HG03354 (cell line): Measurements from ENCODE around the gene DPYD.
A peak's percentile ranks its signal among the peaks of the same experiment; 100 is the strongest.
"Not testable (repeated sequence)": the region's sequence is repeated elsewhere in the genome, so short reads cannot be mapped to it uniquely, and the experiment has no call there.

Experiments
- ATAC-seq: cut with Tn5 transposase; IDR thresholded peaks from one replicate; pipeline ENCODE4 v1.9.1; 2021; ENCODE audit warnings: mild to moderate bottlenecking; ENCODE audit not compliant: unreplicated experiment, poor library complexity, severe bottlenecking

DPYD gene

DNA sequence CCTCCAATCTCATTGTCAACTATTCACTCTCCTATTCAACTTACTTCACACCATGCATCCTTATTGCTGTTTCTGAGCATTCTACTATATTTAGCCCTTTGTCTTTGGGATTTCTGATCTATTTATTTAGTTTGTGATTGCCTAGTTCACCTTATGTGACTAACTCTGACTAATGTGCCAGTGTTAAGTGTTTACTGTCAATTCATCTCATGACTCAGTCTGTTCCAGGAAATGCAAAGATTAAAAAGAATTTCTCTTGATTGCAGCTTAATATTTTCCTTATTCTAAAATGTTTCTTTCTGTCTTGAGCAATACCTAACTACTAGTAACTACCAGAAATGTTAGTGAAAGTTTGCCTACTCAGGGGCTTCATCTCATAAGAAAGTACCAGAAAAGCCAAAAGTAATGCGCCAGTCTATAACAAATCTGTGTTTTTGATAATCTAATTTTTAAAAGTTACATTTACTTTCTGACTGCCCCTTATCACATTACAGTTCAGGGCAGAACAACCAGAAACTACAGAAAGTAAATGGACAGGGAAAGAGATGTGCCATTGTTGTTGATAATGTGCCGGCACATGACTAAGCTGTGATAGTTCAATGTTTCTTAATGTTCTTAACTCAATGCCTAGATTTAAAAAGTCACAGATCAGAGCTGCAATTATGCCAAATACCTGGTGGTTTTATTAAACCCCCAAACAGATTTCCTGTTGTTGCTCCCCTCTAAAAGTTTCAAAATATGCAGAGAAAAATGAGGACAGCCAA, 642.8 kb downstream of the DPYD start:
- no peak for ATAC-seq

DNA sequence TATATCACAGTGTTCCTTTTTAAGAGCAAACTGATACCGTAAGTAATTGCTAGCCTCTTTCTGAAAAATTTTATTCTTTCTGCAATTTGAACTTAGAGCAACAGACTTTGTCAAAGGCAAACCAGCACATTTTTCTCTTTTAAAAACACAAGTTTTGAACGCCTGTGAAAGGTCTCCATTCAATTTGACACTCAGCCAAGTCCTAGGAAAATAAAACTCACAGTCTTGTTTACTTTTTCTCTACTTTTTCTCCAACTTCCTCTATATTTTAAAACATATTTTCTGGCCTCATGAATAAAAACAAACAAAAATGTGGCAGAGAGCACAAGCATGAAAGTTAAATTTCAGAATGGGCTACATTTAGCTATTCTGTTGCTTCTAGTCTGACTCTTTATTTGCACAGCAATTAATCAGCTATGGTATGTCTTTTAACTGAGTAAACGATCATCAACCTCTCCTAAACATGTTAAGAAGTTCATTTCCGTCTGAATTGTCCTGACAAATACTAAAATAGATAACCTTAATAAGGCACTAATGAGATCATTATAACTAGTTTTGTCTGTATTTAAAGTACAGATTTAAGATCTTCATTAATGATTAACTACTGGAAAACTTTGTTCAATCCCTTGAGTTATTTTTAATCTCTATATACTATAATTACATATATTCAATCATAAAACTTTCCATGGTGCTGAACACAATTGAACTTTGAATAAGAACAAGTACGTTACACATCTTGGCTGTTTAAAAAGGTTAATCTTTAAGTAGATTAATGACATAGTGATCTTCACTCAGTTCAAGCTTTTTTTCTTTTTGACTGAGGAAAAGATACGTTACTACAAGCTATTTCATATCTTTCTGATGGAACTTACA, 648.7 kb downstream of the DPYD start:
- ATAC-seq = no peak

DNA sequence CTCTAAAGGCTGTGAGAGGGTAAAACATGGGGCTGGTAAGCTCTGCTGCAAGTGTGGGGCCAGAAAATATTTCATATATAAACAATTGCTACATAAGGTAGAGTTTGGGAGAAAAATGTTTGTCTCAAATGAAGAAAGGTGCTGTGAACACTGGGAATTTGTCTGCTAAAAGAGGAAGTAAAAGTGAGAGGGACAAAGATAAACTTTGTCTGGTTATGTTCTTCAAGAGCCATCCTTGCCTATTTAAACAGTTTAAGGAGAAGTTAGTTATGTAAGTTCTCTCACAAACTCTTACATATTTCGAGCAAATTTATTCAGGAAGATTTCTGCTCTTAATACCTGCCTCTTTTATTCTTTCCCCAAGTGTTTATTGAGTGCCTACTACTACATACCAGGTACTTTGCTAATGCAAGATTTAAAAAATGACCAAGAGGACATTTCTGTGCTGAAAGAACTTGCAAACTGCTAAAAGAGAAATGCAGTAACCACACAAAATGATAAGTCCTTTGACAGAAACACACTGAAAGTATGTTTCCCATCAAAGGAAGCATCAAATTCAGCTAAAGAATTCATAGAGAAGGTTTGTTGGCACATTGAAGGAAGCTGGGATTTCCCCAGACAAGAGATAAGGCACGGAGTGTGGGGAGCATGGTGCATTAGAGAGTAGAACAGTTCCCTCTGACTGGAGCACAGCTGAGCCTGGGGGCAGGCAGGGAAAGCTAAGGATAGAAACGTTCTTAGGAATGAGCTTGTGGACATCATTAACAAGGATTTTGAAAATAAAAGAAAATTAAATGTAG, 650.1 kb downstream of the DPYD start:
- ATAC-seq = no peak

DNA sequence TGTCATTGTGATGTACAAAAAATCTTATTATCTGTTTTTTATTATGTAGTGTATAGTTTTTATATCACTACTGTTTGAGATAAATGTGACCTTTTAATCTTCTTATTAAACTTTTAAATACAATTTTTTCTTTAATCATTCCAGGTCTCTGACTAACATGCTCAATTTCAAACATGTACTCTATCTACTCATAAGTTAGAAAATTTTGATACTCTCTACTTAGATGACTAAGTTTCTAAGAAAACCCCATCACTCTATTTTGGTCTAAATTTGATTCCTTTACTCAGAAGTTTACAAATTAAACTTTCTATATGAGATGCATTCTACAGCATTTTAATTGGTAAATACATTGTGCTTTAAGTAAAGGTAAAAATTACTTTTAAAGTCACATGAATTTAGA, 655.2 kb downstream of the DPYD start:
- no peak for ATAC-seq

DNA sequence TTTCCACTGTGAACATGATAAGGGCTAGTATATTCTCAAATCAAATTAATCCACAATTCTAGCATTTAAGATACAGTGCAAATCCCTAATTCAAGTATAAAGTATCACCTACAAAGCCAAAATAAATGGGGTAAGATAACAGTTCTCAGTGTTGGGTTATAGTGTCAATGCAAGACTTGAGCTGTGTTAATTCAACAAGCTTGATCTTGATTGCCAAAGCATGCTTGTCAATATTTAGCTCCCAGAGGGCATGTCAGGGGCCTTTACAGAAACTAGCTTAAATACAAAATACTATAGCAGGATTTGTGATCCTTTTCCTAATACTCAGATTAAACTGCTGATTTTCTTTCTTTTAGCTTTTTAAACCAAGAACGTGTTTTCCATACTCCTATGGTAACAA, 658.0 kb downstream of the DPYD start:
- ATAC-seq = no peak

DNA sequence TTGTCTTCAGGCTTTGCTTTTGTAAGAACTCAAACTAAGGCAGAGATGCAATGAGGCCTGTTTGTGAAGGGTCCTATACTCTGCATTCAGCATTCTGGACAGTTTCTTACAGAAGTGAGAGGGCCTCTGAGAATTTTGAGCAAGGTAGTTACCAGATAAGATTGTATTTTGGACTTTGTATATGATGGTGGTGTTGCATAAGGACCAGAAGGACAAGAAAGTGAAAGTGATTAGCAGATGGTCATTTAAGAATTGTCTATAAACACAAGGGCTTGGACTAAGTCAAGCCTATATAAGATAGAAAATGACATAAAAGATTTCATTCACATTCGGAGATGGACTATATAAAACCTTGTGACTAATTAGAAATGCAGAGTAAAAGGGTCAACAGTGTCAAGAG, 662.2 kb downstream of the DPYD start:
- ATAC-seq = no peak

DNA sequence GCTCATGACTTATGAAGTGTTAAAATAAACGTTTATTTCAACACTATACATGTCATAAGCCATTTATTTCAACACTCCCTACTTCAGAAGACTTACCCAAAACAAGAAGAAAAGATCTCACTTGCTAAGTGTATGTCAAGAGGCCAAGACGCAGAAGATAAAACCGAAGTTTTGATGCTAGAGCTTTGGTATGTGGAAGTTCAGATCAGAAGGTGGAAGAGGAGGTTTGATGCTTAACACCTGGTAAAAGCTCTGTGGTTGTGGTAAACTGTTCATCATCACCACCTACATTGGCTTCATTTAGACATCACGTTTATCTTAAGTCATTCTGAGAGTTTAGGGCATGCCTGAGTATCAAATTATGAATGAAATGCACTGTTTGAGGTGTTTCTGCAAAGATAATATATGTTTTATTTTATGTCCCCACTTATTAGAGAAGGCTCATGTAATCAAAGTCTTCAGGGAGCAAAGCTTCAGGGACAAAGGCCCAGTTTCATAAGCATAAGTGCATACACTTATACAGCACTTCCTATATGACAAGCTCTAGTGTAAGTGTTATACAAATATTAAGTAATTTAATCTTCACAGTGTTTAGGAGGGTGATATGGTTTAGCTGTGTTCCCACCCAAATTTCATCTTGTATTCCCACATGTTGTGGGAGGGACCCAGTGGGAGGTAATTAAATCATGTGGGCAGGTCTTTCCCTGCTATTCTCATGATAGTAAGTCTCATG, 665.9 kb downstream of the DPYD start:
- ATAC-seq = no peak

DNA sequence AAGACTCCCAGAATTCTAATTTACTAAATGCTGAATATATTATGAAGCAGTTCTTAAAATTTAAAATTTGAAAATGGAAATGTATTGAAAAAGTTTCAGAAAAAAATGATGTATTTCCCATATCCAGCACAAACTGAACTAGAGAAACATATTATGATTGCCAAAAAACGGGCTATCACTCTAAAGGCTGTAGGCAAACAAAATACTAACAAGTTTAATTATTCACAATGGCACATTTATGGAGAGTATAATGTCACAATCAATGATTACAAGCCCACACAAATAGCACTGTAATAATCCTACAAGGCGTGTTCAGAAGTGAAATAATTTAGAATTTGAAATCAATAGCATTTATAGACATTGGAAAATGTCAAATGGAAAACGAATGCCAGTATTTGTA, 667.9 kb downstream of the DPYD start:
- no peak for ATAC-seq

DNA sequence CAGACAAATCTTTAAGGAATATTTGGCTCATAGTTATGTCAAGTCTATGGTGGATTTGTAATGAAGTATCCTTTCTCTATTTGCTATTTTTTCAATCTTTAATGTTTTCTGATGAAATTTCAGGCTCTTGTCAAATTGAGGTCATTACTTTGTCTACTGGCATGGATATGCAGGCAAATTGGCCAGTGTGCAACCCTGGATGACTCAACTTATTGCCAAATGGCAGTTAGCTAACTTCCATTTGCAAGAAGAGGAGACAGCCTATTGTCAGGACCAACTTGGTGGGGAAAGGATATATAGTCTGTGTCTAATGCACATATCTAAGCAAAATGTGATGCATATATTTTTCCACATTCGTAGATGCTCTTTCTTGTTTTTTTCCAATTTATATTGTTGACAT, 668.8 kb downstream of the DPYD start:
- no peak for ATAC-seq

DNA sequence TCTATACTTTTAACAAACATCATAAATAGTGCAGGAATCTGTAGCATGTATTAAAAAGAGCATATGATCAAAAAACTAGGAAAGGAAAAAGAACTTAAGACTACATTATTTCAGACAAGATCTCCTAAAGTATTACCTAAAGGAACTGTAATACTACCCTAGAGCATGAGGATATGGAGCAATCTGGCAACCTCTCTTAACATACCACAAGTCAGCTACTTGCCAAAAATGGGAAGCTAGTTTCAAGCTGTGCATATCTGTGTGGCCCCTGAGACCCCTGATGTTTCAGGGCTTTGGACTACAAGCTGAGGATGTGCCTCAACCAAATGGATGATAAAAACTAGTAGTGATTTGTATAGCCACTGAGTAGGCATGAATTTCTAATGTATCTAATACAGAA, 673.6 kb downstream of the DPYD start:
- ATAC-seq = no peak

DNA sequence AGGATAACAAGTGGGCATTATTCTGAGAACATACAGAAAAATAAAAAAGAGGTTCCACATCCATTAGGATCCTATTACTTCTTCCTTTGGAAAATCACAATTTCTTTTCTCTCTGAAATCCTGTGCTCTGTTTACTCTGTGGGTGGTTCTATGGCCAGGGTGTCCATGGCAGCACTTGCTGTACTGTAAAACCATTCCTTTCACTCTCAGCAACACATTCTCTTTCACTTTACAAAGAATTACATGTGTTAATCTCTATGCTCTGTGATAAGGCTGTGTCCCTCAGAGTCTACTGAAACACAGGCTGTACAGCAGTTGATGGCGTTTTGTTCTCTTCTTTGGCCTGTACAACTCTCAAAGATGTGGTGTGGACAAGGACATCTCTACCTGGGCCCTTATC, 675.2 kb downstream of the DPYD start:
- no peak for ATAC-seq

DNA sequence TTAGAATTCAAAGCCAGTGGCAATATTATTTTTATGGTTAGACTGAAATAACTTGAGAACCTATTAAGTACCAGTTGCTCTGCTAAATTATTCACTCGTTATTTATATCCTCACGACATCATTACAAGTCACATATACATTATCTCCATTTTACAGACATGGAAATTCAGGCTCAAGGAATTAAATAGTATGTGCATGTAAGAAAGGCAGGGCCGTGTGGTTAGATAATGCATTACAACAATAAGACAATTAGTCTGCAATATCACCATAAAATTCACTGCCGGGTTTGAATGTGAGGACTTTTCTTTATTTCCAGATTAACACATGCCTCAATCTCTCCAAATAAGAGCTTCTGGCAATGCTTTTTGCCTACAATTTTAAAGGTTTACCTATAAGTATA, 675.8 kb downstream of the DPYD start:
- ATAC-seq = no peak

DNA sequence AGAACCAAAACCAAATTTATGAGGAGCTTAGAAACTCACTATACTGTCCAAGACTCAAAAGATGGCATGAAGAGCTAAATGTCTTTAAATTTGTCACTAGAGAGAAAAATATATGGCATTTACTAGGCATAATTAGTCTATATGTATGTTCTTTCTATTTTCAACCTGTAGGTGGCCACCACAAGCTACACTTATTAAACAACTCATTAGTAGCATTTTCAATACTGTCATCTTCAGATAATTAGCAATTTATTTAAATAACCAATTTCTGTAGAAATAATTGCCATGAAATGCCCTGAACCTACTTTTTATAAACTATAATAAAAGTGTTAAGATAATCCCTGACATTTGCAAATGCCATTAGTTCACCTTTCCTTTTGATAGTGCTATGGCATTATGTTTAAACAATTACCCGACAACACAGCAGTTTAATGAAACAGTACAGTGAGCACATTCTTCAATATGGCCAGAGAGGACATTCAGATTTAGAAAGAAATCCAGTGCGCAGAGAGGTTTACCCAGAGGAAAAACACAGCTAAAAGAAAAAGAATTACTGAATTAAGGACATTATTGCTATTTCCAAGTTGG, 676.8 kb downstream of the DPYD start:
- peak; percentile 81 for ATAC-seq

DNA sequence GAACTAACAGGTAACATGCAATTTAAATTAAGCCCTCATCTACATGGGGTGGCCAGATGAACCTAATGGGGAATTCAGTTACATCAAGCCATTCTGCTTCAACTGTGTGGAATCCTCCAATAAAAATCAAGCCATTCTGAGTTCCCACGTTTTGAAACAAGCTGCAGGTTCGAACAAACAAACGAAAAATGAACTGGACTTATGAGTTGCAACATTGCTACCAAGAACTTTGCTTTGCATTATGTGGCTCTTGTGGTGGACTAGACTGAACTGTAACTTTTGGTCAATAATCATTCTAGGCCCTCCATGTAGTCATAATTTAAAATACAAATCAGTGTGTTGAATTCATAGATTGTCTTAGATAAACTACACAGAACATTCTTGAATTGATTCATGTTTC, 682.0 kb downstream of the DPYD start:
- ATAC-seq = no peak

DNA sequence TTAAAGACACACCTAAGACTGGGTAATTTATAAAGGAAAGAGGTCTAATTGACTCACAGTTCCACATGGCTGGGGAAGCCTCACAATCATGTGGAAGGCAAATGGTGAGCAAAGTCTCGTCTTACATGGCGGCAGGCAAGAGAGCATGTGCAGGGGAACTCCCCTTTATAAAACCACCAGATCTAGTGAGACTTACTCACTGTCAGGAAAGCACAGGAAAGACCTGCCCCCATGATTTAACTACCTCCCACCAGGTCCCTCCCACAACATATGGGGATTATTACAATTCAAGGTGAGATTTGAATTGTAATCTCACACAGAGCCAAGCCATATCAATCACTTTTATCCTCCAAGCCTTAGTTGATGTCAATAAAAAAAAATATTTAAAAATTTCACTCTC, 689.5 kb downstream of the DPYD start:
- not testable (repeated sequence) for ATAC-seq

DNA sequence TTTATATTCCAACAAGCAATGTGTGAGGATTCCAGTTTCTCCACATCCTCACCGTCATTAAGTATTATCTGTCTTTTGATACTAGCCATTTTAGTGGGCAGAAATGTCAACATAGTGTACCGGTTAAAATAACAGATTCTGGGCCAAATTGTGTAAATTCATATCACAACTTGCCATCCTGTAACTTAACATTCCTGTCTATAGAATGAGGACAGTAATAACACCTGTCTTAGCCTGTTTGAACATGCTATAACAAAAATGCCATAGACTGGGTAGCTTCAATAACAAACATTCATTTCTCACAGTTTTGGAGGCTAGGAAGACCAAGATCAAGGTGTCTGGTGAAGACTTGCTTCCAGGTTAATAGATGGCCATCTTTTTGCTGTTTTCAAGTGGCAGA, 708.2 kb downstream of the DPYD start:
- ATAC-seq = no peak

DNA sequence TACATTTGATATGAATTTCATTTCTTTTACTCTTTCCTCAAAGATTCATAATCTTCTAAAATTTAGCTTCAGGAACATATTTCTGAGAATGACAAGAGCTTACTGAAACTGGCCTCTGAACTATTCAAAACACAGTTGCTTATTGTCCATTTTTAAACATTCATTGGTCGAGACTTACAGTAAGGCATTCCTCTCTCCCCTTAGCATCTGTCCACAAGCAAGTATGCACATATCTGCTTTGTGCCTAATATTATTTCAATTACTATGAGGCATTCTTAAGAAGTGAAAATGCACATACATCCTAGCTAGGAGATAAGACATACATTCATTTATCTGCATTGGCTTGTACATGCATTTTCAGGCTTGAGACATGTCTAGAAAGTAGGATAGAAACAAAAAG, 710.5 kb downstream of the DPYD start:
- ATAC-seq = no peak

DNA sequence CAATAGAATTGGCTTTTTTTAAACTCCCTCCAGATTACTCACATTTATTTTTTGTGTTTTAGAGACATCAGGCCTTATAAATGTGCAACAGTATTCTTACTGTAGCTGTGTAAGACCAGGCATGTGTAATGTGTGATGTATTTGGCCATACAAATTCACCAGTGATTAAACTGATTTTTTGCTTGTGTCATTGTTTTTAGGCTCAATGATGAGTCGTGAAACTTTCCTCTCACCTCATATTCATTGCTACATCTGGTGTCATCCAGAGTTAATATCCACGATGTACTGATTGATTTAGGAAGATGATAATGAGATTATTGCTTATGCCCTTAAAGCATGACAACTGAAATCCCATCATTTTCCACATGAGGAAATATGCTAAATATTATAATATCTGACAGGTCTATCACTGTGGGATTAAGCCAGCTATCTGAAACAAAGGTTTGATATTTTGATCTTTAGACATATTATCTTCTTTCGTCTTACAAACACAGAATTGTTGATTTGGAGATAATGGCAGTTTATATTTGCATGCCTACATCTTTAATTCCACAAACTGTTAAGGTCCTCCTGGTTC, 711.4 kb downstream of the DPYD start:
- no peak for ATAC-seq

DNA sequence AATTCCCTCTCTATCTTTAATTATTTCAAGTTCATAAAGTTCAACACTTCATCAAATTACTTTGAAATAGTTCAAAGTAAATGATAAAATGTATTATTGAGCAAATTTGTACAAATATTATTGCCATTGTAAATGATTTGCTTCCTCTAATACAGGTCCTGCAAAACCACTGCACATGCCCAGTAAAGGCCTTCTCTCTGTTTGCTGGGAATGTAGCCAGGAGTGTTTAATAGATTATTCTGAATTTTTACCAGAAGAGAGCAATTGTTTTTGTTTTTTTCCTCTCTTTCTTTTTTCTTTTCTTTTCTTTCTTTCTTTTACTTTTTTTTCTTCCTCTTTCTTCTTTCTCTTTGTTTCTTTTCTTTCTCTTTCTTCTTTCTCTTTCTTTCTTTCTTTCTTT, 713.0 kb downstream of the DPYD start:
- no peak for ATAC-seq
